Amniotic epithelial cell (primary cell): Measurements from ENCODE around the gene MAP7D3.
"Not testable (repeated sequence)": the region's sequence is repeated elsewhere in the genome, so short reads cannot be mapped to it uniquely, and the experiment has no call there.

ENCODE experiments used
- DNase-seq: peaks from one replicate; pipeline ENCODE4 v3.0.0-alpha.2; 2010; ENCODE audit warnings: low read depth

The MAP7D3 gene

GRCh38 chrX:136183172-136183571, 68.0 kb downstream of the MAP7D3 start:
- no peak for DNase-seq

GRCh38 chrX:136182414-136182813, 68.8 kb downstream of the MAP7D3 start:
- DNase-seq = no peak

GRCh38 chrX:136179133-136179532, 72.1 kb downstream of the MAP7D3 start:
- no peak for DNase-seq

- DNase-seq = peak; percentile 93
These were observed 74.8 kb downstream of the MAP7D3 start for GRCh38 chrX:136176399-136176825.

- no peak for DNase-seq
These were observed 79.8 kb downstream of the MAP7D3 start for GRCh38 chrX:136171420-136171819.

- DNase-seq = peak; percentile 45
These were observed 80.9 kb downstream of the MAP7D3 start for GRCh38 chrX:136170139-136170800.

- DNase-seq = peak; percentile 90
These were observed 82.1 kb downstream of the MAP7D3 start for GRCh38 chrX:136168929-136169735.

GRCh38 chrX:136167989-136168388, 83.2 kb downstream of the MAP7D3 start:
- DNase-seq = not testable (repeated sequence)

- peak; percentile 47 for DNase-seq
These were observed 84.9 kb downstream of the MAP7D3 start for GRCh38 chrX:136166221-136166855.

- no peak for DNase-seq
These were observed 85.8 kb downstream of the MAP7D3 start for GRCh38 chrX:136165406-136165805.

GRCh38 chrX:136163689-136164088, 87.5 kb downstream of the MAP7D3 start:
- DNase-seq = no peak
